ENCODE results near the gene VEGFC.

VEGFC gene

DNA sequence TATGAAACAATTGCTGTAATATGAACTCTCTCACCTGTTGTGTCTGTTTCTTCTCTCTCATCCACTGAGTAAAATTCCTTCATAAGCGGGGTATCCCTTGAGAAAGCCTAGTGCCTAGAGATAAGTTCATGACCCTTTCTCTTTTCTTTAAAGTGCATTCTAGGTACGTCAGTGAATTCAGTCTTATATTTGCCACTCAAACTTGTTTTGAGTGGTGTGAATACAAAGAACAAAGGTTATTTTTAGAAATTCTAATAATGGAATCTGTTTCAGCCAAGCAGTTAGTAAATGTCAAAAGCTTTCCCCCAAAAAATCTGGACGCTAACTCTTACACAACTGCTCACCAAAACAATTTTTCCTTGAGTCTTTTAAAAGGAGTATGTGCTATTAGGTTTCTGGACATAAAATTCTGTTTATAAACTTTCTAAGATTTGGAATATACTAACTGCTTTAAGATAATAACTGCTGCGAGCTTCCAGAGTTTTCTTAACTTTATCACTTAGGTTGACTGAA, 112.0 kb downstream of the VEGFC start:
- DNase-seq (ENCODE audit: low spot score): no peak

DNA sequence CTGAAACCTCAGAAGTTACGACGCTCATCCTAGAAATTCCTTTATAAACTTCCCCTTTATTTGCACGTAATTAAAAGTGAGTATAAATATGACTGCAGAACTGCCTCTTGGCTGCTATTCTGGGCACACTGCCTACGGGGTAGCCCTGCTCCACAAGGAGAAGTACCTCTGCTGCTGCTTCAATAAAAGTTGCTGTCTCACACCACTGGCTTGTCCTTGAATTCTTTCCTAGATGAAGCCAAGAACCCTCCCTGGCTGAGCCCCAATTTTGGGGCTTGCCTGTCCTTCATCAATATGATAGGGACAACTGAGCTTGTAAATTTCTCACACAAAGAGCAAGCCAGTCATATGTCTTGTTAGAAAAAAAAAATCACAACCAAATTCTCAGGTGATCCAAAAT, 115.8 kb downstream of the VEGFC start:
- no peak for DNase-seq (ENCODE audit: low spot score)

DNA sequence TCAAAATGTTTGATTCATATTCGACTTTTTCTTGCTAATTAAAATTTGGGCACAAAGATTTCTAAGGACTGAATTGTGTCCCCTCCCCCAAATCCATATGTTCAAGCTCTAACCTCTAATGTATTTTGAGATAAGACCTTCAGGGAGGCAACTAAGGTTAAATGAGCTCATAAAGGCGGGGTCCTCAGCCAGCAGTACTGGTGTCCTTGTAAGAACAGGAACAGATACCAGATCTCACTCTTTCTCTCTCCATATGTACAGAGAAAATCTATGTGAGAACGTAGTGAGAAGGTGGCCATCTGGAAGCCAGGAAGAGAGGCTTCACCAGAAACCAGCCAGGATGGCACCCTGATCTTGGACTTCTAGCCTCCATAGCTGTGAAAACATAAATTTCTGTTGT, 116.9 kb downstream of the VEGFC start:
- DNase-seq (ENCODE audit: low spot score): no peak

DNA sequence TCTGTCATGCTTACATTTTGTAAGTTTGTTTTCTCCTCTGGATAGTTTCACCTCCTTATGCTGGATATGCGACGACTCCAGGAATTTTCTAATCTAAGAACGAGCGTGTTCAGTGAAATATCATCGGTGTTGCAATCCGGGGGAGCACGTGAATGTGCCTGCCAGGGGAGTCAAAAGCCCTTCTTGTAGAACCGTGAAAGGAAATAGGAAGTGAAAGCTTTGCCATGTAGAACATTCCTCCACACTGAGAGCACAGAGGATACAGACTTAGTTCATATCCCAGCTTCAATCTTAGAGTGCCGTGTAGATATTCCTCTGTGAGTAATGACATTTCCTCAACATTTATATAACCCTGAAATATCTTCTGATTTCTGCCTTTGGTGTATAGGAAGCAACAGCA, 121.2 kb downstream of the VEGFC start:
- DNase-seq (ENCODE audit: low spot score): no peak

DNA sequence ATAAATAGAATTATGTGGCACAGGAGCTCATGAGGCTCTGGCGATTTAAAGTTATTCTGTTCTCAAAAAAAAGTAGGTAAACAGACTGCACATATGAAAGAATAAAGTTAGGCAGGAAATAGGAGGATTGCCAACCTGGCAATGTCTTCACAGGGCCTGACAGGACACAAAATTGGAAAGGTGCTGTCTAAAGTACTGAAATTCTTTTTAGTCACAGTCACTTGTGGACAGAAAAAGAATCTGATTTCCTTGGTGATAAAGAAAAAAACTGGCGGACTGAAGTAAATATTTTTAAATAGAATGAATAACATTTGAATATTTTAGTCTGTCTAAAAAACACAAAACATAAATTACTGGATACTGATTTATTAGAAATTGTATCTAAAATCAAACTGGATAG, 124.4 kb downstream of the VEGFC start:
- DNase-seq (ENCODE audit: low spot score): no peak

DNA sequence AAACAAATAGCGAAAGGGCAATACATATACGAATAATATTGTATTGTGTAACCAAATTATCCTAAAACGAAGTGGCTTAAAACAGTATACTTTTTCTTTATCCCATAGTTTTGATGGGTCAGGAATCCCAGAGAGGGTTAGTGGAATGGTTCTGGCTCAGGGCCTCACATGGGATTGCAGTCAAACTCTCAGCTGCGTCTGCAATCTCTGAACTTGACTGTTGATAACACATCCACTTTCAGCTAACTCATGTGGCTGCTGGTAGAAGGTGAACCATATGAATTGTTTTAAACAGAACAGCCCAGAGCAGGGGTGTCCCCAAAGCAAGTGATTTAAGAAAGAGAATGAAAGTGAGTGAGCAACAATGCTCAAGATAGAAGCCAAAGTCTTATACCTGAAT, 127.8 kb downstream of the VEGFC start:
- DNase-seq (ENCODE audit: low spot score): no peak

DNA sequence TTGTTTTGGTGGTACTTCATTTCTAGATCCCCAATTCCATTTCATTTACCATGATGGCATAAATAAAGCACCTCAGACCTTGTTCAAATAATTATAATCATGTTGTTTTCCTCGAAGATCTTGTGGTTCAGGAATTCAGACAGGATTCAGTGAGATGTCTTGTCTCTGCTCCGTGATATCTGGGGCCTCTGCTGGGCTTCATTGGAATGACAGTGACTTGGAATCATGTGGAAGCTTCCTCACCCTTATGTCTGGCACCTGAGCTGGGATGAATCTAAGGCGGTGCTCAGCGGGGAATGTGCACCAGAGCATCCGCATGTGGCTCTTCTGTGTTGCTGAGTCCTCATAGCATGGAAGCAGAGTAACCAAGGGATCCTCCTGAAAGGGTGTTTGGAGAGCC, 132.2 kb downstream of the VEGFC start:
- DNase-seq (ENCODE audit: low spot score): no peak

DNA sequence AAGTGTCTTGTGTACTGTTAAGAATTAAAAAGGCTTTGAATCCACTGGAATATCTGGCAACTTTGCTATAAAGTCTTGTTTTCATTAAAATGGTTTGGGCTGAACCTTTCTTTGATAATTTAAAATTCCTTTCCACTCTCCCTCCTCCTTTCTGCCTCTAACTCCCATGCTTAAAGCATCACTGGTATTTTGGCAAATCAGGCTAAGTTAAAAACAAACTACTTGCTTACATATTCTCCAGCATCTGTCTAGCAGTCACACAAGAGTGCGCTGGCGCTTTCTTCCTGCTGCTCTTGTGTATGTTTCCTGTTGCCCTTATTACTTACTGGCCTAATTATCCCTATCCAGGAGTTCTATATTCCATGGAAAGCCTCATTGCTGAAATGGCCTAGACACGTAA, 136.6 kb downstream of the VEGFC start:
- no peak for DNase-seq (ENCODE audit: low spot score)

DNA sequence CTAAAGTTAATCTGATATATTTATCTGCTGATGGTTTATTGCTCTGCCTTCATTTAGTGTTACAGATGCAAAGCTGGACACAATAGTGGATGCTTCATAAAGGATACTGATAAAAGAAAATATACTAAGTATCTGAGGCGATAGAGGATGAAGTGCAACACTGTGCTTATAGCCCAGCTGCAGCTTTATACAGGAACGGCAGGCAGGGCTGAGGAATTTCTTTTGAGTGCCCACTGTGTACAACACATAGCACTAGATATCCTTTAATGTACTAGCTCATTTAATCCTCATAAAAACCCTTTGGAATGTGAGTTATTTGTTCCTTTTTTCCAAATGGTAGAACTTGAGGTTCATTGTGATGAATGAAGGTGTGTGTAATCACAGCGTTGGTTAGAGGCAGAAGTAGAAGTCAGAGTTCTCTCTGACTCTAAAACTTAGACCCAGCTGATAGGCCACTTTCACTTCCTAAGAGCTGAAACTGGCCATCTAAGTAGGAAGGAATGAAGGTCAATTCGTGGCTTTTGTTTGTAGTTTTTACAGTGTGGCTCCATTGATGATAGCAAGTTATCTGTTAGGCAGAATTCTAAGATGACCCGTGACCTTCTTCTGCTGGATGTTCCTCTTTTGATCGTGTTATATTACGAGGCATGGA, 138.0 kb downstream of the VEGFC start:
- no peak for DNase-seq (ENCODE audit: low spot score)

DNA sequence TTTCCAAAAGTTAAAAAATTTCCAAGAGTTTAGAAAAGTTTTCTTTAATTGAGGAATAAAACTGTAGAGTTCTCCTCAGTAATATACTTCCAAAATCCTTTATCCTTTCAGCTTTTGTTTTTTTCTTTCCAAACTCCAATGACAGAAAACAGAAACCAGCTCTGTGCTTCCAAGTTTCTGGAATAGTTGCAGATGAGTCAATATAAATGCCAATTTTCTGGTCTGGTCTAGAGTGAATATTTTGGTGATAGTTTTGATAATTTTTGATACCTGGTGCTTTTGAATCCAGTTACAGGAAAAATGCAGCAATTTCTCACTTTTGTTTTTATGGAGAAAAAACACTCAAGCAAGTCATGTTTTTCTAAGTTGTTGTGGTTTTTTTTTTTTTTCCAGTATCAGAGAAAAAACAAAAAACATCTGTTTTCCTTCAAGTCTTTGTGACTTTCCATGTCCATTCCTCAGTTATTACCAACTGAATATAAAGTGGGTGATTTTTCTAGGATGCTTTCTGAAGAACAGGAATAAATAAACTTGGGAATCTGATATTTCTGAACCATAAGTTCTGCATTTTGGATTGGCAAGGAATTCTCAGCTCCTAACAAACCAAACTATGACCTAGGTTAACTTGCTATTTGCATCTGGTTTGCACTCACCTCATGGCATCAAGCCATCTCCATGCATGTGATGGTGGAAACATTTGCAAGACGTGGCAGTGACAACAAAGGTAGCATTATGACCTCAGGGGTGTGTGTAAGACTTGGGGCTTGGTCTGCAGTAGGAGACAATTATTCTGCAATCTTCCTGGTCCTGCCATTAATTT, 139.1 kb downstream of the VEGFC start:
- DNase-seq (ENCODE audit: low spot score): no peak

DNA sequence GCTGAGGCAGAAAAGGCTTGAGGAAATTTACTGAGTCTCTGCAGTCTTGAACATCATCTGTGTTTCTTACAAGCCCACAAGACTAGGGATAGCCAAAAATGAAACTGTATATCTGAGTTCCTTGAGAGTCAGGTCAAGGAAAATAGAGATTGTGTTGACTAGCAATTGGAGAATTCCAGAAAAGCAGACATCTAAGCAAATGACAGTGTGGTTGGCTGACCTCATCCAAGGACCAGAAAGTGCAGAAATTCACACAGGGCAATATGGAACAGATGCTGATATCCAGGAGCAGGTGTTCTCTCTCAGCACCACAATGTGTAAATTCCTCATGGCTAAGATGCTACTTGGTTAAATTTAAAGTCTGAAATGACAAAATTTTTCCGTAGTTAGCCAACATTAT, 146.4 kb downstream of the VEGFC start:
- no peak for DNase-seq (ENCODE audit: low spot score)

DNA sequence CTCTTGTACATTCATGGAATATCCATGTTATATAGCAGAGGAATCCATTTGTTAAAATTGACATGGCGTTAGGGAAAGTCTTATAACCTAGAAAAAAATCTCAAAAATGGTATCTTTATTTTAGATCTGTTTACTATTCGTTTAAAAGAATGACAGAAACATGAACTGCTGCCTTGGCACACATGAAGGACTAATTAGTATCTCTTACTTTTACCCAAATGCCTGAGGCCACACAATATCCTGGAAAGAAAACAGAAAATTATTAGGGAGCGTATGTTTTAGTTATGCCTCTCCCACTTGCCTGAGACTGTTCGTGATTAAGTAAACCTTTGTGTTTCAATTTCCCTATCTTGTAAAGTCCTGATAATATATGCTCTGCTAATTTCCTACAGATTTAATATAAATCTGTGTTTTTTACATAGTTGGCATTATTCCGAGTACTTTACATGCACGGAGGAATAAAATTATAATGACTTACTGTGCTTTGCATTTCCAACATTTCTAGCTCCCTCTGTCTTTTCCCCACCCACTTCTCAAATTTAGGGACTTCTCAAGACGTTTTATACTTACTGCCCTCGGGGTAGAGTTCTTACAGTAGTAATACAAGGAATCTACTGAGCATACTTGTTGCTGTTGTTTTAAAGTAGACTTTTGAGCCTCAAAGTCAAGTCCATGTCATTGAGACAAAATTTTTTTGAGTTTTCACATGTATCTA, 147.3 kb downstream of the VEGFC start:
- DNase-seq (ENCODE audit: low spot score): no peak

DNA sequence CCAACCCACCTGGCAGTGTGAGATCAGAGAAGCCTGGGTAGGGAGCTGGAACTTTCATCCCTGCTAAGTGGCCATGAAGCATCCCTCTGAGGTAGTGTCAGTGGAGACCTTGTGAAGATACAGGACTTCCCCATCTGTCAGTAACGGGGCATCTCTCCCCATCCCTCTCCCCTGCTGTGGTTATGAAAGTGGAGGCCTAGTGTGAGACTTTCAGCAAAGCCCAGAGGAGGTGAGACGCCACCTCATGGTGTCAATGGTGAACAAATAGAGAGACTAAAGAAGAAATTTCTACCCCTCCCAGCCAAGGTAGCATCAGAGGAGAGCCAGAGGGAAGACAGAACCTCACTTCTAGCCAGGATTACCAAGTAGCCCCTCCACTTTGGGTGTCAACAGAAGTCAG, 150.2 kb downstream of the VEGFC start:
- DNase-seq (ENCODE audit: low spot score): no peak

DNA sequence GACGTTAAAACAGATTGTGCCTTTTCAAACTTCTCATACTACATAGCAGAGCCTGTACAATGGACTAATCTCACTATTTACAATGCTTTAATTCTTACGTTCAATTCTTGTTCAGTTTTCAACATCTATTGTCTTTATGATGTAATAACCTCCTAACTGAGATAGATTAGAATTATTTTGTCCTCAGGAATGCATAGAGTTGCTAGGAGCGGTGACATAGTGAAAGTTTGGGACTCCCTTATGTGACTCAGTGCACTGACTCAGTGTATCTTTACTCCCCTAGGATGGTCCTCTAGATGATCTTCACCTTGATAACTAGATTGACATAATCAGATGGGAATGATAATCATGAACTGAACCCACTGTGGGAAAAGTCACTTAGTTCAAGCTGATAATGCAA, 151.5 kb downstream of the VEGFC start:
- DNase-seq (ENCODE audit: low spot score): no peak

DNA sequence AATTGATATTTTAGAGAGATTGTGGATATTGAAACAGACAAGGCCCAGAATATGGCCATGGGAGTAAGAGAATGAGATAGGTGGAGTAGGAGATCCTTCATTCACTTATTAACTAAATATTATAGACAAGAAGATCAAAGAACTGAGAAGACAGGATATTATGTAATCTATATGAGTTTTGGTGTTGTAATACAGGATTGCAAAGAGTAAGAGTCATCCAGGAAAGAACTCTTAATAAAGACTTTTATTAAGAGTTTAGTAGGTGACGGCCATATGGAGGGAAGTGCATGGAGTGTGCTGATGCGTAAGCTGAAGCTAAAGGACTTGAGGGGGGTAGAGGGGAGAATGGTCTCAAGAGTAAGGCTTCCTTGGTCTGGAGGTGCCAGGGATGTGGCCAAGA, 153.7 kb downstream of the VEGFC start:
- no peak for DNase-seq (ENCODE audit: low spot score)

DNA sequence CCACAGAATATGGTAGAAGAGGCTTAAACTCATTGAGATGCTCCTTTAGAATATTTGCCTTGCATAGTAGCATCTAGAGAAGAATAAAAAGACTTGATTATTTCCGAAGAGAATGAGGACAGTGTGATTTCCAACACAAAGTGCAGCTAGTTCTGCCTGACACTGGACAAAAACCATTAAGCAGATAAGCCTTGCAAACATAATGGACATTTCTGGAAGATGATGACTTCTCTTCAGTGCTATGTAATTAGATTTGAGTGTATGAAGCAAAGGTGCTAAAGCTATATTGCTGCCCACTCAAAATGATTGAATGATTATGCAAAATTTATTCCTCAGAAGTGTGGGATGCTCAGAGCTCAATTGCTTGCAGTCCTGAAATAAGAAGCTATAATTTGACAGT, 156.4 kb downstream of the VEGFC start:
- DNase-seq (ENCODE audit: low spot score): no peak

DNA sequence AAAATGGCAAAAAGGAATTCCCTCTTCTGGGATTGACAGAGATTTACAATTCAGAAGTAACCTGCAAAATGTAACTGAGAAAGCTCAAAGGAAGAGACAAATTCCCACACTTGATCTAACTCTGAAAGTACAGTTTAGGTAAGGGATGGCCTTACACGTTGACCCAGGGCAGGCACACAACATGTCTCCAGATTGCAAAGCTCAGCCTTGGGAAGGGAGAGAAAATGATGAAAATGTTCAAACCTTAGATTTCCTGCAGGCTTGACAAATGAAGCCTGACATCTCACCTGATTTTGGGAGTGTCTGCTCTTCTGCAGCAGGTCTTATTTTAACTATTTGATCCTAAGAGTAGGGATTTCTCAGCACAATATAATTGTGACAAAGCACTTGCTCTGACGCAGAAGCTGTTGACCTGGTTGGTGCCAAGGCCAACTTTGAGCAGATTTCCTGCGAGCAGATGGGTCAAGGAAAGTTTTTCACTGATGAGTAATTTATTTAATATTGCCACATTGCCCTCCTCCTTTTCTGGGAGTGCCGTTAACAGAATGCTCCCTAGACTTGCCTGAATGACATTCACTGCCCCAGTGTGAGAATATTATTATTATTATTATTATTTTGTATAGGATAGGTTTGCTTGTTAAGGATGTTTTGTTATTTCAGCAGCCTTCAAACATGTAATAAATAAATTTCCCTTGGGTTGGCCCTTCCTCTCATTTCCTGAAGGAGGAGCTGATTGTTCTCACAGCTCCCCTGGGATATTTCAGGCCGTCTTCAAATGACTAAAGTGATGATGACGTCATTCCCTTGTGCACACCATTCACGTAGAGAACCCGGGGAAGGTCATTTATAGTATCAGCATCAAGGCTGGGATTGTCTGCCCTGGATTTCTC, 157.1 kb downstream of the VEGFC start:
- DNase-seq (ENCODE audit: low spot score): no peak
